Gastrocnemius medialis (tissue), 4 donors: Measurements from ENCODE around the gene SERPINB1.
"Not testable (repeated sequence)": the region's sequence is repeated elsewhere in the genome, so short reads cannot be mapped to it uniquely, and the experiment has no call there.

Experiments used
- CTCF ChIP-seq, 5 experiments: fragments of 450-650 bp in 3 of 5; fragments of 200-600 bp in 2 of 5; sonication (generic) in 2 of 5; IDR thresholded peaks in 4 of 5; conservative IDR thresholded peaks in 1 of 5; 1 replicate in 4 of 5; 2 replicates in 1 of 5; pipeline ENCODE4 v1.5.1; 2016 to 2019; ENCODE audit warnings: antibody characterized with exemption in 5 of 5, mild to moderate bottlenecking in 3 of 5, moderate library complexity in 3 of 5
- POLR2A ChIP-seq, 2 donors: fragments of 450-650 bp; IDR thresholded peaks; one replicate each; pipeline ENCODE4 v1.6.1; 2017; ENCODE audit warnings: antibody characterized with exemption in 2 of 2, mild to moderate bottlenecking in 2 of 2, moderate library complexity in 2 of 2

GRCh38 chr6:2880156-2880555 lies 38.5 kb upstream of the SERPINB1 start:
- not testable (repeated sequence) for TF ChIP-seq CTCF (IDR thresholded peaks at IDR 0.05 in 4 of 5, conservative IDR thresholded peaks at IDR 0.05 in 1 of 5); POLR2A (IDR thresholded peaks at IDR 0.05)
